Neural cell (in vitro differentiated cells): Measurements from ENCODE around the gene CDC25C. TPM values are rescaled to one million over a fixed set of nuclear protein-coding genes. Genes with fewer than 3 reads are reported as not detected.

ENCODE experiments used
- H2AFZ ChIP-seq: fragments of 200-600, 300-800 bp; sonication (generic), shearing (Covaris generic); 2 replicates; pipeline ENCODE4 v1.6.0; 2014; ENCODE audit warnings: low read depth, mild to moderate bottlenecking, antibody characterized with exemption, low read length, moderate library complexity
- H3F3A ChIP-seq: fragments of 200-600 bp; shearing (Covaris generic); 2 replicates; pipeline ENCODE4 v1.6.1; 2016; ENCODE audit warnings: mild to moderate bottlenecking, moderate library complexity, mixed read lengths, antibody characterized with exemption, low read length; ENCODE audit not compliant: insufficient read depth, poor library complexity, severe bottlenecking
- H3K27ac ChIP-seq: fragments of 200-600, 300-800 bp; sonication (generic), shearing (Covaris generic); 2 replicates; pipeline ENCODE4 v1.5.1; 2014; ENCODE audit warnings: mild to moderate bottlenecking, low read length, moderate library complexity
- H3K27me3 ChIP-seq: fragments of 300-800, 200-600 bp; sonication (generic), shearing (Covaris generic); 2 replicates; pipeline ENCODE4 v1.6.0; 2014; ENCODE audit warnings: mild to moderate bottlenecking, low read depth, low read length, moderate library complexity; ENCODE audit not compliant: insufficient read depth
- H3K36me3 ChIP-seq: fragments of 300-800, 200-600 bp; sonication (generic), shearing (Covaris generic); 2 replicates; pipeline ENCODE4 v1.5.1; 2014; ENCODE audit warnings: mild to moderate bottlenecking, antibody characterized with exemption, low read length, moderate library complexity; ENCODE audit not compliant: insufficient read depth
- H3K4me2 ChIP-seq: fragments of 300-800, 200-600 bp; sonication (generic), shearing (Covaris generic); 2 replicates; pipeline ENCODE4 v1.6.0; 2014; ENCODE audit warnings: mild to moderate bottlenecking, low read length
- H3K4me3 ChIP-seq: fragments of 300-800, 200-600 bp; sonication (generic), shearing (Covaris generic); 2 replicates; pipeline ENCODE4 v1.5.1; 2014; ENCODE audit warnings: mild to moderate bottlenecking, low read length, moderate library complexity
- H3K79me2 ChIP-seq: fragments of 200-600 bp; shearing (Covaris generic); replicated peaks from 2 replicates; pipeline ENCODE4 v1.6.0; 2014; ENCODE audit warnings: mild to moderate bottlenecking, low read length, moderate library complexity; ENCODE audit not compliant: insufficient read depth
- H3K9ac ChIP-seq: fragments of 300-800, 200-600 bp; sonication (generic), shearing (Covaris generic); 2 replicates; pipeline ENCODE4 v1.6.1; 2016; ENCODE audit warnings: mild to moderate bottlenecking, low read length, mixed read lengths
- H3K9me2 ChIP-seq: fragments of 200-600 bp; shearing (Covaris generic); 2 replicates; pipeline ENCODE4 v1.6.1; 2016; ENCODE audit warnings: mild to moderate bottlenecking, low read length, mixed read lengths; ENCODE audit not compliant: insufficient read depth
- H3K9me3 ChIP-seq: fragments of 200-600, 300-800 bp; sonication (generic), shearing (Covaris generic); 2 replicates; pipeline ENCODE4 v1.6.1; 2016; ENCODE audit warnings: mild to moderate bottlenecking, mixed run types, low read length, moderate library complexity, mixed read lengths
- H4K20me1 ChIP-seq: fragments of 200-600 bp; shearing (Covaris generic); 2 replicates; pipeline ENCODE4 v1.6.1; 2016; ENCODE audit warnings: mild to moderate bottlenecking, mixed run types; ENCODE audit not compliant: insufficient read depth
- CTCF ChIP-seq: fragments of 450-650 bp; IDR thresholded peaks from 2 replicates; pipeline ENCODE4 v1.5.1; 2014; ENCODE audit warnings: antibody characterized with exemption, mild to moderate bottlenecking, moderate library complexity; ENCODE audit not compliant: poor library complexity, severe bottlenecking
- EP300 ChIP-seq: fragments of 450-650 bp; conservative IDR thresholded peaks from 2 replicates; pipeline ENCODE4 v1.6.1; 2014; ENCODE audit warnings: antibody characterized with exemption, mild to moderate bottlenecking, moderate library complexity; ENCODE audit not compliant: poor library complexity, severe bottlenecking
- EZH2 ChIP-seq: fragments of 200-600, 300-800 bp; shearing (Covaris generic), sonication (generic); IDR thresholded peaks from 2 replicates; pipeline ENCODE4 v1.6.1; 2014; ENCODE audit warnings: antibody characterized with exemption, low read length, borderline replicate concordance, mild to moderate bottlenecking; ENCODE audit not compliant: insufficient read depth, poor library complexity, severe bottlenecking
- MXI1 ChIP-seq: fragments of 450-650 bp; conservative IDR thresholded peaks from 2 replicates; pipeline ENCODE4 v1.6.1; 2014; ENCODE audit warnings: antibody characterized with exemption, mild to moderate bottlenecking; ENCODE audit not compliant: poor library complexity, severe bottlenecking
- POLR2AphosphoS5 ChIP-seq: IDR thresholded peaks from 2 replicates; pipeline ENCODE4 v1.6.1; 2012
- RAD21 ChIP-seq: fragments of 450-650 bp; conservative IDR thresholded peaks from 2 replicates; pipeline ENCODE4 v1.6.1; 2014; ENCODE audit warnings: antibody characterized with exemption, mild to moderate bottlenecking, moderate library complexity
- REST ChIP-seq: IDR thresholded peaks from 2 replicates; pipeline ENCODE4 v1.6.1; 2012; ENCODE audit warnings: borderline replicate concordance
- SMC3 ChIP-seq: fragments of 450-650 bp; conservative IDR thresholded peaks from 2 replicates; pipeline ENCODE4 v1.6.1; 2014; ENCODE audit warnings: antibody characterized with exemption, mild to moderate bottlenecking, moderate library complexity; ENCODE audit not compliant: poor library complexity
- TAF1 ChIP-seq: IDR thresholded peaks from 2 replicates; pipeline ENCODE4 v1.6.1; 2012; ENCODE audit warnings: low read depth
- polyA plus RNA-seq: library from polyadenylated mRNA; depleted of rRNA; stranded (reverse); fragments of >200 nt; gene quantifications from 2 replicates; pipeline ENCODE4 v1.2.3, GENCODE V29; 2014

CDC25C gene
- polyA plus RNA-seq, 1 donor from 2014 or later: 0.71 TPM

GRCh38 chr5:138339464-138339863, 7.9 kb upstream of the CDC25C start:
- Histone ChIP-seq H3K9me2 (no peaks in the 10 kb centered on the region), H3K27ac (peak overlapping the region; percentile 92)

DNA sequence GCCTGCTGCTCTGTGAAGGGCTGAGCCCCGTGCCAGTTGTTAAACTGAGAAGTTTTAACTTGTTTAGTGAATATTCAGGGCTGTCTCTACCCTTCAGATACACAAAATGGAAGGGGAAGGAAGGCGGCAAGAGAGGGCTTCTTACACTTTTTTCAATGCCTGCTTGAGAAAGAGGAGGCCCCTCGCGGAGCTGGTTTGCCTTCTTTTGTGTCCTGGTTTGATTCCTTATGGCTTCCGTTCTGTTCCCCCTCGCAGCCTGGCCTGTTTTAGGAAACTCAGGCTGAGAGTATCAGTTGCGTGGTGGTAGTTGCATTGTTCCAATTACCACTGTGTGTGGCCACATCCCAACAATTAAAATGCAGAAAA, 7.5 kb upstream of the CDC25C start:
- TF ChIP-seq REST (no peak), CTCF (no peak), POLR2AphosphoS5 (no peak), TAF1 (peak; percentile 30), SMC3 (no peak)
- Histone ChIP-seq H3K9me3 (no peaks in the 10 kb centered on the region), H3K9ac (peak overlapping the region; percentile 99), H3K79me2 (peaks cover 40% of the 10 kb centered on the region), H3K4me3 (peak overlapping the region; percentile 96), H3K36me3 (no peaks in the 10 kb centered on the region), H3K27me3 (no peaks in the 10 kb centered on the region), H3K4me2 (peak overlapping the region; percentile 94), H3K9me2 (no peaks in the 10 kb centered on the region), H2AFZ (peak overlapping the region; percentile 17), H3F3A (no peaks in the 10 kb centered on the region), H3K27ac (peak overlapping the region; percentile 92), H4K20me1 (no peaks in the 10 kb centered on the region)

More at GRCh38 chr5:138339464-138339863, 7.9 kb upstream of the CDC25C start:
- Histone ChIP-seq H3K9ac (peak overlapping the region; percentile 99), H3K36me3 (no peaks in the 10 kb centered on the region), H3K9me3 (no peaks in the 10 kb centered on the region), H2AFZ (peak overlapping the region; percentile 17), H3F3A (no peaks in the 10 kb centered on the region), H3K27me3 (no peaks in the 10 kb centered on the region), H3K79me2 (peaks cover 40% of the 10 kb centered on the region), H4K20me1 (no peaks in the 10 kb centered on the region), H3K4me3 (peak overlapping the region; percentile 96), H3K4me2 (peak overlapping the region; percentile 94)
- no peak for TF ChIP-seq EP300
- TF ChIP-seq MXI1: no peak
- no peak for TF ChIP-seq CTCF
- TF ChIP-seq SMC3: no peak
- no peak for TF ChIP-seq REST
- TF ChIP-seq EZH2: no peak
- no peak for TF ChIP-seq POLR2AphosphoS5
- TF ChIP-seq RAD21: no peak
- no peak for TF ChIP-seq TAF1
